ENCODE measurements around the gene LIN52. TPM values are rescaled to one million over a fixed set of nuclear protein-coding genes. Genes with fewer than 3 reads are reported as not detected.

LIN52 gene
- total and polyA plus RNA-seq, 4 donors, result 7.1 to 13.7 (median 8.2) TPM

GRCh38 chr14:74244115-74244514, 159.4 kb downstream of the LIN52 start:
- Histone ChIP-seq H3K27me3 (ENCODE audit: control insufficient read depth in 3 of 3, insufficient read depth in 3 of 3, low read length in 2 of 3) (peaks cover 0 to 81% (median 59%) of the 10 kb centered on the region in 3 donors), H3K27ac (ENCODE audit: low read depth in 1 of 2, low read length in 1 of 2) (no peak overlapping the region), H3K9ac (ENCODE audit: insufficient read depth in 1 of 2, low read length in 2 of 2) (no peak overlapping the region), H3K9me3 (ENCODE audit: control insufficient read depth in 4 of 4, insufficient read depth in 3 of 4, low read length in 3 of 4) (peaks cover 0 to 3% (median 0%) of the 10 kb centered on the region in 4 donors), H3K4me3 (no peak overlapping the region), H3K36me3 (ENCODE audit: control insufficient read depth in 4 of 4, insufficient read depth in 4 of 4, low read length in 4 of 4) (no peaks in the 10 kb centered on the region), H3K4me1 (ENCODE audit: control insufficient read depth in 5 of 5, insufficient read depth in 5 of 5, low read length in 5 of 5) (peaks cover 0 to 20% (median 0%) of the 10 kb centered on the region in 5 donors)
- TF ChIP-seq CTCF (IDR thresholded peaks at IDR 0.05; ENCODE audit: control extremely low read depth, extremely low read depth), result no peak
- ATAC-seq (ENCODE audit: insufficient read depth, low FRiP score) (no peak), DNase-seq (no peak)
- 20 to 28% methylated on average over 3 of the region's 3 CpGs for WGBS, 2 donors

- H3K27me3 ChIP-seq (ENCODE audit: control insufficient read depth in 3 of 3, insufficient read depth in 3 of 3, low read length in 2 of 3), result peaks cover 0 to 73% (median 52%) of the 10 kb centered on the region in 3 donors
- peaks cover 0 to 16% (median 0%) of the 10 kb centered on the region in 5 donors for H3K4me1 ChIP-seq (ENCODE audit: control insufficient read depth in 5 of 5, insufficient read depth in 5 of 5, low read length in 5 of 5)
- H3K9ac ChIP-seq (ENCODE audit: insufficient read depth in 1 of 2, low read length in 2 of 2), result no peak overlapping the region
- 67 to 87% methylated on average over 7 of the region's 7 CpGs for WGBS, 2 donors
- ATAC-seq (ENCODE audit: insufficient read depth, low FRiP score) (no peak), DNase-seq (no peak)
- H3K9me3 ChIP-seq (ENCODE audit: control insufficient read depth in 4 of 4, insufficient read depth in 3 of 4, low read length in 3 of 4), result peaks cover 0 to 3% (median 0%) of the 10 kb centered on the region in 4 donors
- no peak overlapping the region for H3K27ac ChIP-seq (ENCODE audit: low read depth in 1 of 2, low read length in 1 of 2)
- no peak for TF ChIP-seq CTCF (IDR thresholded peaks at IDR 0.05; ENCODE audit: control extremely low read depth, extremely low read depth)
- H3K36me3 ChIP-seq (ENCODE audit: control insufficient read depth in 4 of 4, insufficient read depth in 4 of 4, low read length in 4 of 4), result no peaks in the 10 kb centered on the region
- H3K4me3 ChIP-seq, result no peak overlapping the region
Measured at GRCh38 chr14:74245292-74245691, 160.5 kb downstream of the LIN52 start.

- DNase-seq, result no peak
- no peak for TF ChIP-seq CTCF (IDR thresholded peaks at IDR 0.05; ENCODE audit: control extremely low read depth, extremely low read depth)
- peaks cover 0 to 64% (median 43%) of the 10 kb centered on the region in 3 donors for H3K27me3 ChIP-seq (ENCODE audit: control insufficient read depth in 3 of 3, insufficient read depth in 3 of 3, low read length in 2 of 3)
Measured at GRCh38 chr14:74246542-74246941, 161.8 kb downstream of the LIN52 start.

GRCh38 chr14:74248017-74248416, 163.3 kb downstream of the LIN52 start:
- no peak for ATAC-seq (ENCODE audit: insufficient read depth, low FRiP score)
- no peak for TF ChIP-seq CTCF (IDR thresholded peaks at IDR 0.05; ENCODE audit: control extremely low read depth, extremely low read depth)
- no peak for DNase-seq
- 51 to 63% methylated on average over 6 of the region's 6 CpGs for WGBS, 2 donors
- Histone ChIP-seq H3K27me3 (ENCODE audit: control insufficient read depth in 3 of 3, insufficient read depth in 3 of 3, low read length in 2 of 3) (peaks cover 0 to 50% (median 29%) of the 10 kb centered on the region in 3 donors), H3K36me3 (ENCODE audit: control insufficient read depth in 4 of 4, insufficient read depth in 4 of 4, low read length in 4 of 4) (no peaks in the 10 kb centered on the region), H3K9me3 (ENCODE audit: control insufficient read depth in 4 of 4, insufficient read depth in 3 of 4, low read length in 3 of 4) (no peaks in the 10 kb centered on the region), H3K27ac (ENCODE audit: low read depth in 1 of 2, low read length in 1 of 2) (no peak overlapping the region), H3K4me1 (ENCODE audit: control insufficient read depth in 5 of 5, insufficient read depth in 5 of 5, low read length in 5 of 5) (peaks cover 0 to 4% (median 0%) of the 10 kb centered on the region in 5 donors), H3K4me3 (no peak overlapping the region), H3K9ac (ENCODE audit: insufficient read depth in 1 of 2, low read length in 2 of 2) (no peak overlapping the region)

More at GRCh38 chr14:74246542-74246941, 161.8 kb downstream of the LIN52 start:
- whole genome bisulfite sequencing, 2 donors, result 81 to 88% methylated on average over 8 of the region's 8 CpGs
- no peak for ATAC-seq (ENCODE audit: insufficient read depth, low FRiP score)
- Histone ChIP-seq H3K9me3 (ENCODE audit: control insufficient read depth in 4 of 4, insufficient read depth in 3 of 4, low read length in 3 of 4) (no peaks in the 10 kb centered on the region), H3K4me1 (ENCODE audit: control insufficient read depth in 5 of 5, insufficient read depth in 5 of 5, low read length in 5 of 5) (peaks cover 0 to 5% (median 0%) of the 10 kb centered on the region in 5 donors), H3K4me3 (no peak overlapping the region), H3K27ac (ENCODE audit: low read depth in 1 of 2, low read length in 1 of 2) (no peak overlapping the region), H3K9ac (ENCODE audit: insufficient read depth in 1 of 2, low read length in 2 of 2) (no peak overlapping the region), H3K36me3 (ENCODE audit: control insufficient read depth in 4 of 4, insufficient read depth in 4 of 4, low read length in 4 of 4) (no peaks in the 10 kb centered on the region)
